GM21360 (cell line): ENCODE measurements around the gene IRF6.
A peak's percentile ranks its signal among the peaks of the same experiment; 100 is the strongest.
"Not testable (repeated sequence)": the region's sequence is repeated elsewhere in the genome, so short reads cannot be mapped to it uniquely, and the experiment has no call there.

Experiments used
- ATAC-seq: cut with Tn5 transposase; IDR thresholded peaks from one replicate; pipeline ENCODE4 v1.9.1; 2021; ENCODE audit warnings: mild to moderate bottlenecking, moderate library complexity; ENCODE audit not compliant: unreplicated experiment

The IRF6 gene

DNA sequence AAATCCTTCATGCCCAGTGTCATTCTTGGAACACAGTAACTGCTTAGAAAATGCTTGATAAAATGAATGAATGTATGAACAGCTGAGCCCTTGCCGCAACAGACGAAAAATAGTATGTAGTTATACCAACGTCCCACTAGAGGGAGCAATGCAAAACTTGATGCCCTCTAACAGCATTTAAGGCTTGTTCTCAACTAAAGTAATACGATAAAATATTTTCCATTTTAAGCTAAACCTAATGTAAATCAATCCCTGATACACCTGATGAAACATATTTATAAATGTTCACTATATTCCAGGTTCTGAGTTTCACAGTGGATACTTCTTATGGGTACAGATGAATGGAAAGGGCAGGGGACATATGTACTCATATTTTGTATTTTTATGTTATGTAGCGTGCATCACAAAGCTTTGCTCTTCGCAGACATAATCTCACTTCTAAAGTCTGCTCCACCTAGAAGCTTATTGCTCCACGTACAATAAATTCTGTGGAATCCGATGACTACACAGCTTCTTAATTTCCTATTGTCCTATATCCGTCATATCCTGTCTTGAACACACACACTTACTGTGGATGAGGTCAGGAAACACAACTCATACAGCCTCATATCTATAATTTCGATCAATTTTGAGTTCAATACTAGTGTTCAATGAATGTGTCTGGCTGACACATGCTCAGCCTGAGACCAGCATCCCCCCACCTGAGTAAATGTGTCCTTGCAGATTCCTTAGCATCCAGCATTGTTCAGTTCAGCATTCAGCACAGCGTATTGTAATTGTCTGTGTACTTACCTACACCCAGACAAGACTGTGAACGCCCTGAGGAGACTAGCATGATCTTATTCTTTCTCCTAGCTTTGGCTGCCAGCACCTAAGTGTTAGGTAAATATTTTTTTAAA is 17.4 kb upstream of the IRF6 start:
- ATAC-seq = peak; percentile 34

- ATAC-seq = no peak
Measured at GRCh38 chr1:209822706-209823105, 16.8 kb upstream of the IRF6 start.

- ATAC-seq = no peak
Measured at GRCh38 chr1:209820986-209821385, 15.0 kb upstream of the IRF6 start.

DNA sequence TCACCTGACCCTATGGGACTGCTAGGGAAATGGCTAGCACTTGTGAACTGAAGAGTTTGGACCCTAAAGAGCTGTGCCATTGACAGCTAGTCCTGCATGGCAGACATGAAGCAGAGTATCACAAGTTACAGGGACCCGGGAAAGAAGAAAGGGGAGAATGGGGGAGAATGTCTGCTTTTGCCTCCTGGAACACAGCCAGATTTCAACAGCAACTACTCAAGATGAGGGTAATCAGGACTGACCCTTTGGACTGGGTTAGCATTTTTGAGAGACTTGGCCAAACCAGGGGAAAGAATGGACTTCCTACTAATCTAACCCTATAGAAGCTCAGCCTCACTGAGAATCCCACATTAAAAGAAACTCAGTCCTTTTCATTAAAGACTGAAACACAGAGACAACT is 13.1 kb upstream of the IRF6 start:
- no peak for ATAC-seq

DNA sequence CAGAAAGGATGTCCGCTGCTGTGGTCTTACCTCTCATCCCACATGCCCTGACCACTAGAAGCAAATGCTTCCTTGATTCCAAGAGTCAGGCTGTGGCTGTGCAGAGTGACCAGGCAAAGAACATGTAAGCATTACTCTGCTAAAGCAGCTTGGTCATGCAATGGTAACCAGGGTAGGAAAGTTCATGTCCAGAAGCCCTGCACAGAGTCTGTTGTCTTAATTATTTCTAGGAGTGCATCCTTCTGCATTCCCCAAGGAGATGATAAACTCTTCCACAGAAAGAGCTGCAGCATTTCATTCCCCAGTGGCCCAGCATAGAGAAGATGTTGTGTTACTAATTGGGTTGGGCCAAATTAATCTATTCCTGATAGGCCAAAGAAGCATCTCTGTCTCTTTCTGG is 11.7 kb upstream of the IRF6 start:
- no peak for ATAC-seq

DNA sequence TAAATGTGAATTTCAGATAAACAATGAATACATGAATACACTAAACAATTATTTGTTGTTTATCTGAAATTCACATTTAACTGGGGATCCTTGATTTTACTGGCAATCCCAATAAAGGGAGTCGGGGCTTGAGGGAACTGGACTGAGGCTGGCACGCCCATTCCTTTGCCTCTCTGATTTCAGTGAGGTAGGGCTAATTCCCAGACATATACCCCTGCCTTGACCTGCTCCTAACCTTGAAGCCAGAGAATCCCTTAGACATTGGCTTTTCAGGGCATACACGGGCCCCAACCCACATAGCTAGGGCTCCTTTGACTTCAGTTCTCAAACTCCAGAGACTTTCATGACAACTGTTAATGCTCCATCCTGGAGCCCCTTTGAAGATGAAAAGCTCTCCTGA is 11.0 kb upstream of the IRF6 start:
- ATAC-seq = no peak

GRCh38 chr1:209815931-209816341 is 10.0 kb upstream of the IRF6 start:
- ATAC-seq = no peak

DNA sequence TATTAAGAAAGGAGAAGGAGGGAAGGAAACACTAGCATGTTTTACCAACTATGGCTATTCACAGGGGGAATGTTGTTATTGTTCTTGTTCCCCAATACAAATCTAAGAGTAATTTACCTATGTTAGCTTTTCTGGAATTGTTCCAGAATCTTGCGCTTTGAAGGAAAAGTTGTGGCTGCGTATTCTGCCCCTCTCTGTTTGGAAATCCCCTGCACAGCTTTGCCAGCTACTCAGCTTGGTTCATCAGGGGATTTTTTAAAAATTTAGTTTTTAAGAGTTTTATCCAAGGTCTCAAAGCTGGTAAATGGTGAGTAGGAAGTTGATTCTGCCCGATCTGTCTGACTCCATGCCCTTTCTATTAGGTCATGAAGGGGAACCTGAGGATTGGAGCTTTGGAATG is 9.5 kb upstream of the IRF6 start:
- no peak for ATAC-seq

GRCh38 chr1:209813902-209814301 is 8.0 kb upstream of the IRF6 start:
- no peak for ATAC-seq

DNA sequence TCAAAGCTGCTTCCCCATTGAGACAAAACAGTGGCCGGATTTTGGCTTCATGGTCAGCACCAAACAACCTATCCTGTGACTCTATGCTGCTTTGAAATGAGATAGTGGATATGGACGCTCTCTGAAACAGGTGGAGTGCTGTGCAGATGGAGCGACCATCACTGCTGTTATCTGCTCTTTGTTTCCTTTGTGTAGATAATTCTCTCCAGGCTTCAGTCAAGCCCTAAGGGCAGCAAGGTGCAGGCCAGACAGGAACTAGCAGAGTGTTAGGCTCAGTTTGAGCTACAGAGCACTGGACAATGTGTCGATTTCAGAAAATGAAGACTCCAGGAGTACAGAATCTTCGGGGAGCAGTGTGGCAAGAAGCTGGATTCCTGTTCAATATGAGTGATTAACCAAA is 4.8 kb upstream of the IRF6 start:
- no peak for ATAC-seq

GRCh38 chr1:209809611-209810010 is 3.7 kb upstream of the IRF6 start:
- ATAC-seq = no peak

DNA sequence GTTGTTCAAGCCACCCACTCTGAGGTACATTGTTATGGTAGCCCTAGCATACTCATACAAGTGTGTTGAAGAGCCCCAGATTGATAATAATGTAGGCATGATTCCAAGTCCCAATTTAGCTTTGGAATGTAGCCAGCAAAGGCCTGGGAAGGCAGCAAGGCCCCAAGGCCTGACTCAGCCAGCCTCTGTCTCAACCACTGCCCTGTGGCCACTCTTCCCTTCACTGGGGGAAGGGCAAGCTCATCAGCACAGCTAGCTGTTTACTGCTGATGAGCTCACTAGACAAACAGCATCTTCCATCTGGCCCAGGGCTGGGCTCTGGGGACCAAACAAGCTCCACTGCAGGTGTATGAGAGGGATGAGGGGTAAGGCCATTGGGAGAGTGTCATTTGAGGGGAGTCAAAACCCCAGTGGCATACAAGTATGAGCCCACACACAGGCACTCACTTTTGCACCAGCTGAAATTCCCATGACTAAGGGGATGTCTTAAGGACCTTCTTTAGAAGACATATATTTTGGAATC is 2.2 kb upstream of the IRF6 start:
- ATAC-seq = no peak

DNA sequence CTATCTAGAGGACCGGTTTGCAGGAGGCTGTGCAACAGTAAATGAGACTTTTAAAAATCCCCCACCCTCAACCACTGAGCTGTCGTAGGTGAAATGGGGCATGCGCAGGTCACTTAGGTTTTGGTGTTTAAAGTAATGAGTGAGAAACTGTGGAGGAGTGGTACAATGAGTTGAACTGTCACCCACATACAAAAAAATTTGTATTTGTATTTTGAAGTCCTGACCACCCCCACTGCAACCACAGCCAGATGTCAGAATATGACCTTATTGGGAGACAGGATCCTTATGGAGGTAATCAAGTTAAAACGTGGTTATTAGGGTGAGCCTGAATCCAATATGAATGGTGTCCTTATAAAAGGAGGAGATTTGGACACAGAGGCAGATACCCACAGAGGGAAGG is 1.6 kb upstream of the IRF6 start:
- ATAC-seq = no peak

DNA sequence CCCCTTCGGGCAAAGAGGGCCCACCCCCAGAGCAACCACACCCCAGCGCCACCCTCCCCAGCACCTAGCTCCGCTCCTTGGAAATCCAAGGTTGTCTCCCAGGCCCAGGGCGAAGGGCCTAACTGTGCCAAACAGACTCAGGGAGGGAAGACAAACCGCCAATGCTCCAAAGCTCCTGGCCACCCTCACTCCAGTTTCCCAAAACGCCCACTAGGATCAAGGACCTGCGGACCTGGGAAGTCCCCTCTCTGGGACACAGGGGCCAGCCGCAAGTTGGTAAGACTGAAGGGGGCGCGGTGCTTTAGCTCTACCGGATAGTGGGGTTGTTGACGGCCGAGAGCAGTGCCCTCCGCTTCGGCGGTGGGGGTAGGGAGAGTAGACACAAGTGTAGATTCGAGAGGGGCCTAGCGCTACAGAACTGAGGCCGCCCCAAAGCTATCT is 581 bp downstream of the IRF6 start:
- no peak for ATAC-seq

DNA sequence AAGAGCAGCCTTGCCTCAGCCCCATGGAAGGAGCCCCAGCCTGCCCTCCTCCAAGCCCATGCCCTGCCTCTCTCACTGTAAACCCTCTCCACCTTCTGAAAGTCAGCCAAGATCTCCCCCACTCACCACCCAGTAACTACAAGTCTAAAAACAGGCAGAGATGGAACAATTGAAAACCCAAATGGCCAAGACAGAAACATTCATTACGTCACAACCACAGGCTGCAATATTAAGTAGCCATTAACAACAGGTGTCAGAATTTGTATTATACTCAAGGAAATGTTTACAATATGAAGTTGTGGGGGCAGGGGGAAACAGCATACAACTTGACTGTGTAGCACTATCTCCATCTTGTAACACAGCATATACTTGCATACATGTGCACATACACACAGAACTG is 2.4 kb downstream of the IRF6 start:
- no peak for ATAC-seq

DNA sequence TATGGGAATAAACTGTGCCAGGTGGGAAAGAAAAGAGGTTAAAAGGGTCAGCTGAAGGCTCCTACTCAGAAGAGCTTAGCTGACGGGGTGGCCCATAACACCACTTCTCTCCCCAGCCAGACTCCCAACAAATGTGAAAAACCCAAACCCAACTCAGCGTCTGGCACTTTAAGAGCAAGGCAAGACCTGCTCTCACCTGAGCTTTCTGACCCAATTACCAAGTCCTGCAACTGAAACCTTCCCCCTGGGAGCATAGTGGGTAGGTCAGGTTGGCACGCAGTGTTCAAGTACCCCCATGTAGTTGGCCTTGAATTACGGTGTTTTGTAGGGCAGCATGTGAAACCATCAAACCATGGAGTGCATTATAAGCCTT is 3.2 kb downstream of the IRF6 start:
- ATAC-seq = no peak

- no peak for ATAC-seq
Measured at GRCh38 chr1:209802117-209802779, 3.7 kb downstream of the IRF6 start.

DNA sequence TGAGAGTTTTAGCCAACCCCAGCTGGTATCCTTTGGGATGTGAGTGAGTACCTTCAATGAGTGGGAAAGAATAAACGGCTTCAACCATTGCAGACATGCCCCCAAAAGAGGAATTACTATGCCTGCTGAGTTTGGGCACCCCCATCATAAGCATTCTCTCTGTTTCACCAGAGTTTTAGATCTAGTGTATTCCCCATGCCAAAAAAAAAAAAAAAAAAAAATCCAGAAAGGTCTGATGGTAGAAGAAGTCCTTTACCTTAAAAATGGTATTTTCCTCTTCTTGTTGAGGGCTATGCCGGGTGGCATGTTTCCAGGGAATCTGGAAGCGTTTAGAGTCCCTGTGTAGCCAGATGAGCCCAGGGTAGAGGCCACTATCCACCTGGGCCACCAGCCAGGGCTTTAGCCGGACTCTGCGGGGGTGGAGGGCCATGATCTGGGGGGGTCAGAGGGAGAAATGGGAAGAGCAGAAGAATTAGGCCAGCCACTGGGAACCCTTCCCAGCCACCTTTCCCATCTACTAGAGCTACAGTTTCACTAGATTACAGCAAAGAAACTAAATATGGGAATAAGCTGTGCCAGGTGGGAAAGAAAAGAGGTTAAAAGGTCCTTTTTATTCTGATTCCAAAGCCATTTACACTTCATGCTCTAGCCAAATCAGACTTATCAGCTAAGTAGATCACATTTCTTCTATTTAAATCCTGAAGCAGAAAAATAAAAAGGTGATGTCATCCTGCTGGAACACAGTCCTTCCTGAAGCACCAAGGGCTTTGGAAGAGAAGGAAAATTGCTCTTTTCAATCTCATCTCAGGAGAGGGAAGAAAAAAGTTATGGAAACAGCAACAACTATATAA is 4.7 kb downstream of the IRF6 start:
- ATAC-seq = no peak

- no peak for ATAC-seq
Measured at GRCh38 chr1:209797978-209798639, 7.8 kb downstream of the IRF6 start.

GRCh38 chr1:209793711-209794110 is 12.2 kb downstream of the IRF6 start:
- not testable (repeated sequence) for ATAC-seq

GRCh38 chr1:209791920-209792319 is 14.0 kb downstream of the IRF6 start:
- ATAC-seq = no peak
